A549 treated with CpdA at 1 μM for 4 hours (cell line): ENCODE results near the gene CNTN1. TPM values are rescaled to one million over a fixed set of nuclear protein-coding genes. Genes with fewer than 3 reads are reported as not detected.

Source experiments
- total RNA-seq: library from RNA; stranded (reverse); fragments of 200-300 nt; extraction: Qiagen RNA extraction; gene quantifications from 5 replicates; pipeline ENCODE4 v1.2.3, GENCODE V29; 2022; ENCODE audit warnings: low read depth

CNTN1 gene
- total RNA-seq, result 39.8 to 70.0 TPM (median 60.5 TPM) in 5 replicates

GRCh38 chr12:40691913-40692764, at the start of gene CNTN1:
Gene CNTN1 (plus strand): TSS chr12:40692439.

